NCI-H345 (cell line): Measurements from ENCODE around the gene PPP3CA.
A peak's percentile ranks its signal among the peaks of the same experiment; 100 is the strongest.

ENCODE experiments used
- DNase-seq: peaks from one replicate; lab custom pipeline; 2025; lab: John Stamatoyannopoulos, UW

Gene PPP3CA

GRCh38 chr4:101331017-101331416 lies 16.3 kb downstream of the PPP3CA start:
- DNase-seq, result no peak

GRCh38 chr4:101329592-101329991 lies 17.7 kb downstream of the PPP3CA start:
- DNase-seq, result no peak

GRCh38 chr4:101328063-101328602 lies 19.2 kb downstream of the PPP3CA start:
- no peak for DNase-seq

- DNase-seq, result no peak
Observed at GRCh38 chr4:101326576-101326975, 20.8 kb downstream of the PPP3CA start.

- DNase-seq, result no peak
Observed at GRCh38 chr4:101322743-101323142, 24.6 kb downstream of the PPP3CA start.

- DNase-seq, result no peak
Observed at GRCh38 chr4:101321481-101322042, 25.8 kb downstream of the PPP3CA start.

- DNase-seq, result no peak
Observed at GRCh38 chr4:101315786-101316185, 31.5 kb downstream of the PPP3CA start.

GRCh38 chr4:101315041-101315440 lies 32.3 kb downstream of the PPP3CA start:
- DNase-seq, result no peak

- DNase-seq, result no peak
Observed at GRCh38 chr4:101309925-101310324, 37.4 kb downstream of the PPP3CA start.

- DNase-seq, result no peak
Observed at GRCh38 chr4:101307899-101308298, 39.4 kb downstream of the PPP3CA start.

GRCh38 chr4:101306764-101307615 lies 40.3 kb downstream of the PPP3CA start:
- DNase-seq, result no peak

GRCh38 chr4:101306225-101306624 lies 41.1 kb downstream of the PPP3CA start:
- DNase-seq, result no peak

- DNase-seq, result peak; percentile 1
Observed at GRCh38 chr4:101304916-101305315, 42.4 kb downstream of the PPP3CA start.

GRCh38 chr4:101299899-101300540 lies 47.3 kb downstream of the PPP3CA start:
- DNase-seq, result no peak

GRCh38 chr4:101299021-101299420 lies 48.3 kb downstream of the PPP3CA start:
- DNase-seq, result no peak

- DNase-seq, result no peak
Observed at GRCh38 chr4:101295691-101296090, 51.6 kb downstream of the PPP3CA start.

- no peak for DNase-seq
Observed at GRCh38 chr4:101294597-101294996, 52.7 kb downstream of the PPP3CA start.

GRCh38 chr4:101292901-101293300 lies 54.4 kb downstream of the PPP3CA start:
- DNase-seq, result no peak

- no peak for DNase-seq
Observed at GRCh38 chr4:101292214-101292613, 55.1 kb downstream of the PPP3CA start.

- no peak for DNase-seq
Observed at GRCh38 chr4:101291198-101291597, 56.1 kb downstream of the PPP3CA start.

- DNase-seq, result no peak
Observed at GRCh38 chr4:101290654-101291053, 56.7 kb downstream of the PPP3CA start.

- DNase-seq, result no peak
Observed at GRCh38 chr4:101289306-101289705, 58.0 kb downstream of the PPP3CA start.
